ENCODE data around the gene PPP2R5C. TPM values are rescaled to one million over a fixed set of nuclear protein-coding genes. Genes with fewer than 3 reads are reported as not detected.

PPP2R5C gene
- polyA plus RNA-seq, 4 donors: 59.6 to 90.8 (median 74.2) TPM

GRCh38 chr14:101878822-101879528, 117.5 kb downstream of the PPP2R5C start:
- DNase-seq (no peak), FAIRE-seq (no peak)
- Histone ChIP-seq H3K36me3 (ENCODE audit: control insufficient read depth in 3 of 3, insufficient read depth in 2 of 3, low read depth in 1 of 3, low read length in 3 of 3) (peaks cover 2 to 47% (median 8%) of the 10 kb centered on the region in 3 donors), H3K27ac (ENCODE audit: low read depth in 1 of 3, low read length in 2 of 3) (peak overlapping the region in 1 of 3 donors; percentile 42), H3K9me3 (ENCODE audit: control insufficient read depth in 2 of 2, insufficient read depth in 1 of 2, low read depth in 1 of 2, low read length in 1 of 2) (no peaks in the 10 kb centered on the region), H3K27me3 (ENCODE audit: control insufficient read depth in 3 of 3, insufficient read depth in 3 of 3, low read length in 3 of 3) (no peaks in the 10 kb centered on the region), H3K4me1 (ENCODE audit: control insufficient read depth in 3 of 3, insufficient read depth in 2 of 3, low read depth in 1 of 3, low read length in 2 of 3) (peaks cover 0 to 2% (median 0%) of the 10 kb centered on the region in 3 donors), H3K4me3 (ENCODE audit: low read depth in 1 of 3, low read length in 3 of 3) (no peak overlapping the region)
- WGBS, 3 donors: 78 to 84% (median 79%) methylated on average over 15 to 18 of the region's 18 CpGs

- peaks cover 7 to 54% (median 8%) of the 10 kb centered on the region in 3 donors for H3K36me3 ChIP-seq (ENCODE audit: control insufficient read depth in 3 of 3, insufficient read depth in 2 of 3, low read depth in 1 of 3, low read length in 3 of 3)
- no peak for FAIRE-seq
- no peak overlapping the region for H3K4me3 ChIP-seq (ENCODE audit: low read depth in 1 of 3, low read length in 3 of 3)
Measured at GRCh38 chr14:101879529-101880336, 118.2 kb downstream of the PPP2R5C start.

GRCh38 chr14:101881426-101881825, 119.9 kb downstream of the PPP2R5C start:
- H3K27ac ChIP-seq (ENCODE audit: low read depth in 1 of 3, low read length in 2 of 3): no peak overlapping the region
- DNase-seq: no peak

More at GRCh38 chr14:101879529-101880336, 118.2 kb downstream of the PPP2R5C start:
- Histone ChIP-seq H3K27ac (ENCODE audit: low read depth in 1 of 3, low read length in 2 of 3) (peak overlapping the region in 1 of 3 donors; percentile 28), H3K4me1 (ENCODE audit: control insufficient read depth in 3 of 3, insufficient read depth in 2 of 3, low read depth in 1 of 3, low read length in 2 of 3) (peaks cover 0 to 2% (median 0%) of the 10 kb centered on the region in 3 donors), H3K9me3 (ENCODE audit: control insufficient read depth in 2 of 2, insufficient read depth in 1 of 2, low read depth in 1 of 2, low read length in 1 of 2) (no peaks in the 10 kb centered on the region), H3K27me3 (ENCODE audit: control insufficient read depth in 3 of 3, insufficient read depth in 3 of 3, low read length in 3 of 3) (no peaks in the 10 kb centered on the region)
- DNase-seq: no peak
- WGBS, 3 donors: 93 to 94% (median 94%) methylated on average over 15 of the region's 15 CpGs

GRCh38 chr14:101882141-101882935, 120.8 kb downstream of the PPP2R5C start:
- H3K9me3 ChIP-seq (ENCODE audit: control insufficient read depth in 2 of 2, insufficient read depth in 1 of 2, low read depth in 1 of 2, low read length in 1 of 2): peaks cover 0 to 4% of the 10 kb centered on the region in 2 donors

More at GRCh38 chr14:101881426-101881825, 119.9 kb downstream of the PPP2R5C start:
- H3K27me3 ChIP-seq (ENCODE audit: control insufficient read depth in 3 of 3, insufficient read depth in 3 of 3, low read length in 3 of 3): no peaks in the 10 kb centered on the region
- H3K4me1 ChIP-seq (ENCODE audit: control insufficient read depth in 3 of 3, insufficient read depth in 2 of 3, low read depth in 1 of 3, low read length in 2 of 3): no peaks in the 10 kb centered on the region
- WGBS, 3 donors: 94 to 96% (median 95%) methylated on average over 11 of the region's 11 CpGs
- FAIRE-seq: no peak
- peaks cover 0 to 4% of the 10 kb centered on the region in 2 donors for H3K9me3 ChIP-seq (ENCODE audit: control insufficient read depth in 2 of 2, insufficient read depth in 1 of 2, low read depth in 1 of 2, low read length in 1 of 2)
- peaks cover 7 to 62% (median 10%) of the 10 kb centered on the region in 3 donors for H3K36me3 ChIP-seq (ENCODE audit: control insufficient read depth in 3 of 3, insufficient read depth in 2 of 3, low read depth in 1 of 3, low read length in 3 of 3)
- H3K4me3 ChIP-seq (ENCODE audit: low read depth in 1 of 3, low read length in 3 of 3): no peak overlapping the region

GRCh38 chr14:101884089-101884933, 122.8 kb downstream of the PPP2R5C start:
- no peak for FAIRE-seq
- H3K27me3 ChIP-seq (ENCODE audit: control insufficient read depth in 3 of 3, insufficient read depth in 3 of 3, low read length in 3 of 3): no peaks in the 10 kb centered on the region
- H3K9me3 ChIP-seq (ENCODE audit: control insufficient read depth in 2 of 2, insufficient read depth in 1 of 2, low read depth in 1 of 2, low read length in 1 of 2): peaks cover 0 to 4% of the 10 kb centered on the region in 2 donors
- H3K4me3 ChIP-seq (ENCODE audit: low read depth in 1 of 3, low read length in 3 of 3): no peak overlapping the region
- peaks cover 12 to 73% (median 13%) of the 10 kb centered on the region in 3 donors for H3K36me3 ChIP-seq (ENCODE audit: control insufficient read depth in 3 of 3, insufficient read depth in 2 of 3, low read depth in 1 of 3, low read length in 3 of 3)
- DNase-seq: peak; percentile 17 to 30
- H3K27ac ChIP-seq (ENCODE audit: low read depth in 1 of 3, low read length in 2 of 3): no peak overlapping the region
- WGBS, 3 donors: 76 to 89% (median 78%) methylated on average over 17 of the region's 17 CpGs
- no peaks in the 10 kb centered on the region for H3K4me1 ChIP-seq (ENCODE audit: control insufficient read depth in 3 of 3, insufficient read depth in 2 of 3, low read depth in 1 of 3, low read length in 2 of 3)

More at GRCh38 chr14:101882141-101882935, 120.8 kb downstream of the PPP2R5C start:
- Histone ChIP-seq H3K36me3 (ENCODE audit: control insufficient read depth in 3 of 3, insufficient read depth in 2 of 3, low read depth in 1 of 3, low read length in 3 of 3) (peaks cover 12 to 70% (median 13%) of the 10 kb centered on the region in 3 donors), H3K4me3 (ENCODE audit: low read depth in 1 of 3, low read length in 3 of 3) (no peak overlapping the region), H3K27me3 (ENCODE audit: control insufficient read depth in 3 of 3, insufficient read depth in 3 of 3, low read length in 3 of 3) (no peaks in the 10 kb centered on the region), H3K4me1 (ENCODE audit: control insufficient read depth in 3 of 3, insufficient read depth in 2 of 3, low read depth in 1 of 3, low read length in 2 of 3) (no peaks in the 10 kb centered on the region), H3K27ac (ENCODE audit: low read depth in 1 of 3, low read length in 2 of 3) (no peak overlapping the region)
- WGBS, 3 donors: 94 to 96% (median 94%) methylated on average over 22 of the region's 22 CpGs
- no peak for FAIRE-seq
- DNase-seq: no peak

GRCh38 chr14:101884934-101885576, 123.5 kb downstream of the PPP2R5C start:
- Histone ChIP-seq H3K4me1 (ENCODE audit: control insufficient read depth in 3 of 3, insufficient read depth in 2 of 3, low read depth in 1 of 3, low read length in 2 of 3) (no peaks in the 10 kb centered on the region), H3K36me3 (ENCODE audit: control insufficient read depth in 3 of 3, insufficient read depth in 2 of 3, low read depth in 1 of 3, low read length in 3 of 3) (peaks cover 12 to 72% (median 15%) of the 10 kb centered on the region in 3 donors), H3K27ac (ENCODE audit: low read depth in 1 of 3, low read length in 2 of 3) (no peak overlapping the region), H3K27me3 (ENCODE audit: control insufficient read depth in 3 of 3, insufficient read depth in 3 of 3, low read length in 3 of 3) (no peaks in the 10 kb centered on the region), H3K4me3 (ENCODE audit: low read depth in 1 of 3, low read length in 3 of 3) (no peak overlapping the region), H3K9me3 (ENCODE audit: control insufficient read depth in 2 of 2, insufficient read depth in 1 of 2, low read depth in 1 of 2, low read length in 1 of 2) (peaks cover 0 to 4% of the 10 kb centered on the region in 2 donors)
- FAIRE-seq: no peak
- no peak for DNase-seq
- WGBS, 3 donors: 94 to 96% (median 95%) methylated on average over 24 of the region's 24 CpGs

- WGBS, 3 donors: 86 to 97% (median 96%) methylated on average over 11 of the region's 11 CpGs
- no peak overlapping the region for H3K4me3 ChIP-seq (ENCODE audit: low read depth in 1 of 3, low read length in 3 of 3)
- peaks cover 12 to 78% (median 15%) of the 10 kb centered on the region in 3 donors for H3K36me3 ChIP-seq (ENCODE audit: control insufficient read depth in 3 of 3, insufficient read depth in 2 of 3, low read depth in 1 of 3, low read length in 3 of 3)
- no peak overlapping the region for H3K27ac ChIP-seq (ENCODE audit: low read depth in 1 of 3, low read length in 2 of 3)
- DNase-seq (no peak), FAIRE-seq (no peak)
- H3K4me1 ChIP-seq (ENCODE audit: control insufficient read depth in 3 of 3, insufficient read depth in 2 of 3, low read depth in 1 of 3, low read length in 2 of 3): no peaks in the 10 kb centered on the region
- peaks cover 0 to 4% of the 10 kb centered on the region in 2 donors for H3K9me3 ChIP-seq (ENCODE audit: control insufficient read depth in 2 of 2, insufficient read depth in 1 of 2, low read depth in 1 of 2, low read length in 1 of 2)
- H3K27me3 ChIP-seq (ENCODE audit: control insufficient read depth in 3 of 3, insufficient read depth in 3 of 3, low read length in 3 of 3): no peaks in the 10 kb centered on the region
Measured at GRCh38 chr14:101887219-101887618, 125.7 kb downstream of the PPP2R5C start.
